ENCODE data around the gene APOA4. TPM values are rescaled to one million over a fixed set of nuclear protein-coding genes. Genes with fewer than 3 reads are reported as not detected.
"Not testable (repeated sequence)": the region's sequence is repeated elsewhere in the genome, so short reads cannot be mapped to it uniquely, and the experiment has no call there.

APOA4 gene
- polyA plus RNA-seq, 1 donor from 2014 or later = not detected

DNA sequence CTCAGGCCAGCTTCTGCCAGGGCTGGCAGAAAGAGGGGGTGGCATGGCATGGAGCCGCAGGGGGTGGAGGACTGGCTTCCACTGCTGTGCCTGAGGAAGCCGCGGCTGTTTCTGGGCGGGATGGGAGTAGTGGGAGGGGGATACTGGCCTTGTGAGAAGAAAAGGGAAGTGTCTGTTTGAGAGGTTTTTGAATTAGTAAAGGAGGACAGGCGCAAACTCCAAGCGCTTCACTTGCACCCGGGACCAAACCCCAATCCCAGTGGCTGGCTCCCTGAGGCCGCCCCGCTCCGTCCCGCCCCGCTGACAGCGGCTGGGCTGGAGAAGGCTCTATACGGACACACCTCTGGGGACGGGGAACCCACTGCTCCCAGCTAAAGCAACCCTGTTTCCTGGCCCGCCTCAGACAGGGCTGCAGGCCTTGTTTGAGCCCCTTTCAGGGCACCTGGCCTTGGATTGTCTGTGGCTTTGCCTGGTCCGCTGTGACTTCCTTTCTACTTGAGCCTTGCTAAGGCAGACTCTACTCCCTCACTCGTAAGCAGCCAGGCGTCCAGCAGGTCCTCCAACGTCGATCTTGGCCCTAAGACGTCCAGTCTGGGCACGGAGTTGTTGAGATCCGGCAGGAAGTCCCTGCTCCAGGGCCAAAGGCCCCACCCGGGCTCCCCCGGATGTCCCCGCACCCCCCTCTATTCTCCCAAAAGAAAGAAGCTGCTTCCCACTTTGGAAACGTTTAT lies 12.1 kb upstream of the APOA4 start:
- Histone ChIP-seq H3K27me3 (ENCODE audit: insufficient read depth, low read depth, low read length) (no peaks in the 10 kb centered on the region), H2AFZ (ENCODE audit: low read depth, low read length) (peak overlapping the region; percentile 60), H3K9ac (ENCODE audit: low read length) (peak overlapping the region; percentile 61), H4K20me1 (ENCODE audit: insufficient read depth) (no peaks in the 10 kb centered on the region), H3K4me3 (ENCODE audit: low read length) (peak overlapping the region; percentile 67), H3K9me2 (ENCODE audit: insufficient read depth, low read length) (no peaks in the 10 kb centered on the region), H3K9me3 (ENCODE audit: low read length) (no peaks in the 10 kb centered on the region), H3K36me3 (ENCODE audit: insufficient read depth, low read length) (no peaks in the 10 kb centered on the region), H3K4me2 (ENCODE audit: low read length) (peak overlapping the region; percentile 30), H3K79me2 (replicated peaks; ENCODE audit: insufficient read depth, low read length) (no peaks in the 10 kb centered on the region), H3K27ac (ENCODE audit: low read length) (no peak overlapping the region), H3F3A (ENCODE audit: insufficient read depth, low read length, poor library complexity, severe bottlenecking) (no peaks in the 10 kb centered on the region)
- TF ChIP-seq, protein P1, sequence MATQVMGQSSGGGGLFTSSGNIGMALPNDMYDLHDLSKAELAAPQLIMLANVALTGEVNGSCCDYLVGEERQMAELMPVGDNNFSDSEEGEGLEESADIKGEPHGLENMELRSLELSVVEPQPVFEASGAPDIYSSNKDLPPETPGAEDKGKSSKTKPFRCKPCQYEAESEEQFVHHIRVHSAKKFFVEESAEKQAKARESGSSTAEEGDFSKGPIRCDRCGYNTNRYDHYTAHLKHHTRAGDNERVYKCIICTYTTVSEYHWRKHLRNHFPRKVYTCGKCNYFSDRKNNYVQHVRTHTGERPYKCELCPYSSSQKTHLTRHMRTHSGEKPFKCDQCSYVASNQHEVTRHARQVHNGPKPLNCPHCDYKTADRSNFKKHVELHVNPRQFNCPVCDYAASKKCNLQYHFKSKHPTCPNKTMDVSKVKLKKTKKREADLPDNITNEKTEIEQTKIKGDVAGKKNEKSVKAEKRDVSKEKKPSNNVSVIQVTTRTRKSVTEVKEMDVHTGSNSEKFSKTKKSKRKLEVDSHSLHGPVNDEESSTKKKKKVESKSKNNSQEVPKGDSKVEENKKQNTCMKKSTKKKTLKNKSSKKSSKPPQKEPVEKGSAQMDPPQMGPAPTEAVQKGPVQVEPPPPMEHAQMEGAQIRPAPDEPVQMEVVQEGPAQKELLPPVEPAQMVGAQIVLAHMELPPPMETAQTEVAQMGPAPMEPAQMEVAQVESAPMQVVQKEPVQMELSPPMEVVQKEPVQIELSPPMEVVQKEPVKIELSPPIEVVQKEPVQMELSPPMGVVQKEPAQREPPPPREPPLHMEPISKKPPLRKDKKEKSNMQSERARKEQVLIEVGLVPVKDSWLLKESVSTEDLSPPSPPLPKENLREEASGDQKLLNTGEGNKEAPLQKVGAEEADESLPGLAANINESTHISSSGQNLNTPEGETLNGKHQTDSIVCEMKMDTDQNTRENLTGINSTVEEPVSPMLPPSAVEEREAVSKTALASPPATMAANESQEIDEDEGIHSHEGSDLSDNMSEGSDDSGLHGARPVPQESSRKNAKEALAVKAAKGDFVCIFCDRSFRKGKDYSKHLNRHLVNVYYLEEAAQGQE (IDR thresholded peaks at IDR 0.05; ENCODE audit: borderline replicate concordance) = no peak
- TF ChIP-seq TAF1 (IDR thresholded peaks at IDR 0.05; ENCODE audit: low read depth) (no peak), EP300 (conservative IDR thresholded peaks at IDR 0.05; ENCODE audit: poor library complexity, severe bottlenecking) (no peak), SMC3 (conservative IDR thresholded peaks at IDR 0.05; ENCODE audit: poor library complexity) (no peak), RAD21 (conservative IDR thresholded peaks at IDR 0.05) (no peak), EZH2 (IDR thresholded peaks at IDR 0.05; ENCODE audit: borderline replicate concordance, insufficient read depth, low read length, poor library complexity, severe bottlenecking) (no peak), MXI1 (conservative IDR thresholded peaks at IDR 0.05; ENCODE audit: poor library complexity, severe bottlenecking) (no peak), POLR2AphosphoS5 (IDR thresholded peaks at IDR 0.05) (no peak)
- TF ChIP-seq, protein P2, sequence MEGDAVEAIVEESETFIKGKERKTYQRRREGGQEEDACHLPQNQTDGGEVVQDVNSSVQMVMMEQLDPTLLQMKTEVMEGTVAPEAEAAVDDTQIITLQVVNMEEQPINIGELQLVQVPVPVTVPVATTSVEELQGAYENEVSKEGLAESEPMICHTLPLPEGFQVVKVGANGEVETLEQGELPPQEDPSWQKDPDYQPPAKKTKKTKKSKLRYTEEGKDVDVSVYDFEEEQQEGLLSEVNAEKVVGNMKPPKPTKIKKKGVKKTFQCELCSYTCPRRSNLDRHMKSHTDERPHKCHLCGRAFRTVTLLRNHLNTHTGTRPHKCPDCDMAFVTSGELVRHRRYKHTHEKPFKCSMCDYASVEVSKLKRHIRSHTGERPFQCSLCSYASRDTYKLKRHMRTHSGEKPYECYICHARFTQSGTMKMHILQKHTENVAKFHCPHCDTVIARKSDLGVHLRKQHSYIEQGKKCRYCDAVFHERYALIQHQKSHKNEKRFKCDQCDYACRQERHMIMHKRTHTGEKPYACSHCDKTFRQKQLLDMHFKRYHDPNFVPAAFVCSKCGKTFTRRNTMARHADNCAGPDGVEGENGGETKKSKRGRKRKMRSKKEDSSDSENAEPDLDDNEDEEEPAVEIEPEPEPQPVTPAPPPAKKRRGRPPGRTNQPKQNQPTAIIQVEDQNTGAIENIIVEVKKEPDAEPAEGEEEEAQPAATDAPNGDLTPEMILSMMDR (IDR thresholded peaks at IDR 0.05; ENCODE audit: poor library complexity, severe bottlenecking) = no peak

DNA sequence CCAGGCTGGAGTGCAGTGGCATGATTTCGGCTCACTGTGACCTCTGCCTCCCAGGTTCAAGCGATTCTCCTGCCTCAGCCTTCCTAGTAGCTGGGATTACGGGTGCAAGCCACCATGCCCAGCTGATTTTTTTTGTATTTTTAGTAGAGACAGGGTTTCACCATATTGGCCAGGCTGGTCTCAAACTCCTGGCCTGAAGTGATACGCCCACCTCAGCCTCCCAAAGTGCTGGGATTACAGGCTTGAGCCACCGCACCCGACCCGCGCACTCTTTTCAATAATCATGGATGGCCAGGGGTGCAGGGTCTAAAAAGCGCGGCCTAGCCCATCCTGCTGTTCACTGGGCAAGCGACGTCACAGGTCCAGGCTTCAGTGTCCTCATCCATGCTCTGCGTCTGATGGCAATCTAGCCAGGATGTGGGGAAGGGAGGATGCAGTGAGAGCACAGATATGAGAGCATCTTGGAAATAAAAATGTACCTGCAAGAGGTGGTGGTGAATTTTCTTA lies 11.5 kb upstream of the APOA4 start:
- not testable (repeated sequence) for H3K36me3 ChIP-seq (ENCODE audit: insufficient read depth, low read length); H3K4me2 ChIP-seq (ENCODE audit: low read length); H3K4me3 ChIP-seq (ENCODE audit: low read length)

More for the DNA sequence above, 11.5 kb upstream of the APOA4 start:
- not testable (repeated sequence) for H2AFZ ChIP-seq (ENCODE audit: low read depth, low read length); H3F3A ChIP-seq (ENCODE audit: insufficient read depth, low read length, poor library complexity, severe bottlenecking); H3K9me2 ChIP-seq (ENCODE audit: insufficient read depth, low read length); H3K27me3 ChIP-seq (ENCODE audit: insufficient read depth, low read depth, low read length); H3K27ac ChIP-seq (ENCODE audit: low read length); H3K9me3 ChIP-seq (ENCODE audit: low read length); H3K79me2 ChIP-seq (replicated peaks; ENCODE audit: insufficient read depth, low read length); H3K9ac ChIP-seq (ENCODE audit: low read length); H4K20me1 ChIP-seq (ENCODE audit: insufficient read depth)
